Activated CD8-positive, alpha-beta T cell treated with anti-CD3 and anti-CD28 coated beads, Interleukin-2, amount 10 ng/mL, durations not matched to agents 7 days and 5 days (primary cell): ENCODE data around the gene LUC7L3. TPM values are rescaled to one million over a fixed set of nuclear protein-coding genes. Genes with fewer than 3 reads are reported as not detected.
A peak's percentile ranks its signal among the peaks of the same experiment; 100 is the strongest.
"Not testable (repeated sequence)": the region's sequence is repeated elsewhere in the genome, so short reads cannot be mapped to it uniquely, and the experiment has no call there.

Experiments used
- ATAC-seq: fragments of 150-1000 bp; cut with Tn5 transposase; one replicate; pipeline ENCODE4 v1.10.0; 2021; ENCODE audit warnings: moderate library complexity
- CTCF ChIA-PET: fragments of 350-600 bp; sonication (Branson Sonifier 250); formaldehyde crosslinking; loops from one replicate; lab custom pipeline; 2021; ENCODE audit warnings: antibody characterized with exemption; lab: Charles Lee
- POLR2A ChIA-PET: fragments of 350-600 bp; sonication (Branson Sonifier 250); formaldehyde crosslinking; loops from one replicate; lab custom pipeline; 2021; ENCODE audit warnings: antibody characterized with exemption; lab: Charles Lee
- DNase-seq: peaks from one replicate; pipeline ENCODE4 v3.0.0-alpha.2; 2020
- H3K27ac Mint-ChIP-seq: one replicate; pipeline ENCODE4 v1.8.0; 2021; ENCODE audit warnings: mild to moderate bottlenecking, mixed read lengths
- H3K27me3 Mint-ChIP-seq: one replicate; pipeline ENCODE4 v1.8.0; 2021; ENCODE audit warnings: low read depth, mixed read lengths
- H3K36me3 Mint-ChIP-seq: one replicate; pipeline ENCODE4 v1.8.0; 2021; ENCODE audit warnings: low read depth, mixed read lengths
- H3K4me1 Mint-ChIP-seq: one replicate; pipeline ENCODE4 v1.8.0; 2021; ENCODE audit warnings: low read depth, mixed read lengths
- H3K4me3 Mint-ChIP-seq: one replicate; pipeline ENCODE4 v1.8.0; 2021; ENCODE audit warnings: mild to moderate bottlenecking, mixed read lengths
- H3K9me3 Mint-ChIP-seq: one replicate; pipeline ENCODE4 v1.8.0; 2022; ENCODE audit warnings: mixed read lengths; ENCODE audit not compliant: insufficient read depth
- total RNA-seq, 2 experiments: library from RNA; stranded (reverse); gene quantifications; one replicate each; pipeline ENCODE4 v1.2.3, GENCODE V29; 2021

LUC7L3 gene
- total RNA-seq, 2 experiments from 2014 or later, result 112 to 116 TPM

DNA sequence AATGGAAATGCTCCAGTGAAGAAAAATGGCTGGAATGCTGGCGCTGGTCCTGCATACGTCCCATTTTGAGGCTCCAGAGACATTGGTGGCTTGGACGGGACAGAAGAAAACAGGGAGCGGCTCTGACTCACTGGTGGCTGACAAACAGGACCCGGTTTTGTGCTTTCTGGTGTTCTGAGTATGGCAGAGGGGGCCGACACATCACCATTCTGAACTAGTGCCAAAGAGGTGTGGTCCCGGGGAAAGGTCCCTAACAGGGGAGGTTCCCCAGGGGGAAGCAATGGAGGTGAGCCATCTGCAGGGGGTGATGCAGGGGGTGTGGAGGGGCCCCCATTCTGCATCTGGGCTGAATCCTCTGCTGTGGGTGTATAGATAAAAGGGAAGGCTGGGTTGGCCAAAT lies 20.0 kb upstream of the LUC7L3 start:
- H3K27ac Mint-ChIP-seq, result no peak overlapping the region
- no peaks in the 10 kb centered on the region for H3K27me3 Mint-ChIP-seq
- CTCF ChIA-PET, result no interaction called here
- H3K4me3 Mint-ChIP-seq, result no peak overlapping the region
- no peaks in the 10 kb centered on the region for H3K9me3 Mint-ChIP-seq
- ATAC-seq (no peak), DNase-seq (no peak)
- POLR2A ChIA-PET, result interaction anchor here (1.4 kb wide), 1 partner anchor 8 kb away, joined by 7 read pairs; the partner anchor contains the start of gene ANKRD40
- H3K4me1 Mint-ChIP-seq, result peaks cover 40% of the 10 kb centered on the region
- H3K36me3 Mint-ChIP-seq, result peaks cover 59% of the 10 kb centered on the region

DNA sequence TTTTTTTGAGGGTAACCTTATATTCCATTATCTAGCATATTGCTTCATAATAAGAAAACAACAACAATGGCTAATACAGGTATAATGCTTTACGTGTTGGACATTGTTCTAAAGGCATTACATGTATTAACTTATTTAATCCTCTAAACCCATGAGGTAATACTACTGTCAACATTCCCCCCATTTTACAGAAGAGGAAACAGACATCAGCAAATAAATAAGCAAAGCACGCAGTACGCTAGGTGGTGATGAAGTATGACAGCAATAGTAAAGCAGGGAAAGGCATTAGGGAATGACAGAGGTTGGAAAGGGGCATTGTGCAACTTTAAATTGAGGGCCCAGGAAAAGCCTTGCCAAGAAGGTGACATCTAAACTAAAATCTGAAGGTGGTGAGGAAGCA lies 16.2 kb upstream of the LUC7L3 start:
- DNase-seq, result no peak
- Mint-ChIP-seq H3K9me3 (no peaks in the 10 kb centered on the region), H3K27me3 (no peaks in the 10 kb centered on the region), H3K27ac (no peak overlapping the region), H3K36me3 (peaks cover 55% of the 10 kb centered on the region), H3K4me1 (peaks cover 49% of the 10 kb centered on the region), H3K4me3 (no peak overlapping the region)
- ChIA-PET POLR2A (interaction anchor here (1.2 kb wide), 1 partner anchor 15 kb away, joined by 3 read pairs; no protein-coding TSS in a partner anchor), CTCF (interaction anchor here (0.6 to 2.3 kb wide), 2 partner anchors 31 to 73 kb away, joined by 5 to 12 read pairs; no protein-coding TSS in a partner anchor)
- no peak for ATAC-seq

DNA sequence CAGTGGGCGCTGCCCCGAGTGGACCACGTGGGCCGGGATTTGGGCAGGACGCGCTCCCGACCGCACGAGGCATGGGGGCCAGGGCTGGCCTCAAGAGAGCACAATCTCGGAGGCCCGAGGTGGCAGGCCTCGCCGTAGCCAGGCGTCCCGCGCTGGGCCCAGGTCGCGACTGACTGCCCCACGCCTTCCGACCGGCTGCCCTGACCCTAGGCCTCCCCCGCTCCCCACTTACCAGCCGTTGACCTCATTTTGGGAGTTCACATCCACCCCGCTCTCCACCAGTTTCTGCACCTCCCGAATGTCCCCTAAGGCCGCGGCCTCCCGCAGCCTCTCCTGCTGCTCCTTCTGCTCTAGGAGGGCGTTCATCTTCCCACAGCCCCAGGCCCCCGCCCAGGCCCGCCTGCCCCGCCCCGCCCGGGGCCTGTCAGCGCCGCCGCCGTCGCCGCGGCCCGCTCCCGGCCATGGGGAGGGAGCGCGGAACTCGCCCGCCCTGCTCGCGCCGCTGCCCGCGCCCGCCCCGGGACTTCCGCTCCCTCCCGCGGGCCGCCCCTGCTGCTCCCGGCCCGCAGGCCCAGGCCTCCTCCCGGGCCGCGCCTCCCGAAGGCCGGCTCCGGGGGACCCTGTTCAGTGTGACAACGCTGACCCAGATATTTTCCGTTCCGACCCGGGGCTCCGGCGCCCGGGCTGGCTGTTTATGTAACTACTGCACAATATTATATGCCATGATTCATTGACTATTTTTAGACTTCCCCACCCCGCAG lies 11.9 kb upstream of the LUC7L3 start, which contains the start of gene ANKRD40:
TSS of gene ANKRD40 (minus strand) at position 626 of the 761 bp plus-strand sequence. CDS start at position 366, 260 bp downstream.
- CTCF ChIA-PET, result interaction anchor here (0.8 to 2.5 kb wide), 8 partner anchors 11 to 309 kb away, joined by 3 to 6 read pairs (median 4); partner anchors contain the start of gene SPATA20

DNA sequence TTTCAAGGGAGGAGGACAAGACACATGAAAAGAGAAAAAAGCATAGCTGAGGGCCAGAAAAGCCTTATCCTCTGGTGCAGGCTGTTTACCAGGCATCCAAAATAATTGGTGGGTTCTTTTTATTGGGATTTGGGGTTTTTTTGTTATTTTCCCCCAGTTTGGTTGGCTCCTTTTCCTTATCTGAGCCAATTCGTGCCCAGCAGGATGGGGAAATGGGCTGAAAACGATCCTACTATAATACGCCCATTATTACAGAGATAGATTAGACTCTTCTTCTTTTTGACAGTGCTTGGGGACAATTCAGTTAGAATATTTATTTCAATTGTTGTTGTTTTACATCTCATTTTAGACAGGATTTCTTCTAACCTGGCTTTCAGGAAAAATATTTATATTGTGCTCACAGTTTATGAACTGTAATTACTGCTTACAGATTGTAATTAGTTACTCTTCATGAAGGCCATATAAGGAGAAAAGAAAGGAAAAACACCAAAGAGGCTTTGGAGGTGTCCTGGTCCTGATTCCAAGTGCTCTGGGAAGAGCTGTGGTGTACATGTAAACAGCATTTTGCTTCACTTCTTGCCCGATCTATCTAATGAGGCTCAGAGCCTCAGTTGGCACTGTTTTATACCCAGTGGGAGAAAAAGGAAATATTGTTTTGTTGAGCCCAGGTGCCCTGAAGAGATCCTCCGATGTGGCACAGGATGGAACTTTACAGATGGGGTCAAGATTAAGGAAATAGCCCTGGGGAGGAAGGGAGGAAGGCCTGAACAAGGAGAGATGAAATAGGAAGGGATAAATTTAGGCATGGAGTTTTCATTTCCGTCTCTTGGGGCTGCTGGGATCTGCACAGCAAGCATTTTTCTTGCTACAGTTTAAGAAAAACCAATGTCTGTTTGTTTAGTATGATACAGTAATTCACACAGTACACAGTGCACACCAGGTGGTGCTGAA lies 11.1 kb upstream of the LUC7L3 start:
- H3K36me3 Mint-ChIP-seq, result peaks cover 28% of the 10 kb centered on the region
- H3K27me3 Mint-ChIP-seq, result peaks cover 2% of the 10 kb centered on the region
- DNase-seq (peak; percentile 27), ATAC-seq (no peak)
- ChIA-PET CTCF (interaction anchor here (0.8 to 2.5 kb wide), 10 partner anchors 10 to 310 kb away, joined by 3 to 6 read pairs (median 4); partner anchors contain the start of gene SPATA20), POLR2A (interaction anchor here (0.5 to 3.4 kb wide), 9 partner anchors 9 to 446 kb away, joined by 3 to 31 read pairs (median 6); partner anchors contain the start of gene LUC7L3)
- peak overlapping the region; percentile 92 for H3K27ac Mint-ChIP-seq
- peaks cover 51% of the 10 kb centered on the region for H3K4me1 Mint-ChIP-seq
- H3K4me3 Mint-ChIP-seq, result peak overlapping the region; percentile 95
- no peaks in the 10 kb centered on the region for H3K9me3 Mint-ChIP-seq

More for the DNA sequence above, 11.9 kb upstream of the LUC7L3 start, which contains the start of gene ANKRD40:
- POLR2A ChIA-PET, result interaction anchor here (0.6 to 3.4 kb wide), 9 partner anchors 9 to 447 kb away, joined by 3 to 31 read pairs (median 6); partner anchors contain the start of gene LUC7L3
- H3K36me3 Mint-ChIP-seq, result peaks cover 33% of the 10 kb centered on the region
- peak within 1 kb of the TSS; percentile 96 for H3K27ac Mint-ChIP-seq
- ATAC-seq (peak; percentile 88), DNase-seq (peak; percentile 92)
- peaks cover 53% of the 10 kb centered on the region for H3K4me1 Mint-ChIP-seq
- H3K9me3 Mint-ChIP-seq, result no peaks in the 10 kb centered on the region
- peaks cover 2% of the 10 kb centered on the region for H3K27me3 Mint-ChIP-seq
- H3K4me3 Mint-ChIP-seq, result peak within 1 kb of the TSS; percentile 95

DNA sequence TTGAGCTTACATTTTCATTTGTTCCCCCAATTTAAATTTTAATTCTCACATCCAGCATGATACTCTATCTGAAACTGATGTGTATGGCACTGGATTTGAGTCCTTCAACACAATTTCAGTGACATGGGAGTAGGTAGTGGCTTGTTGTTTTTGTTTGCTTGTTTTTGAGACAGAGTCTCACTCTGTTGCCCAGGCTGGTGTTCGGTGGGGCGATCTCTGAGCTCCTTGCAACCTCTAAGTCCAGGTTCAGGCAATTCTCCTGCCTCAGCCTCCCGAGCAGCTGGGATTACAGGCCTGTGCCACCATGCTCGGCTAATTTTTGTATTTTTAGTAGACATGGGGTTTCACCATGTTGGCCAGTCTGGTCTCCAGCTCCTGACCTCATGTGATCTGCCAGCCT lies 10.3 kb upstream of the LUC7L3 start:
- Mint-ChIP-seq H3K4me3 (peak overlapping the region; percentile 95), H3K27ac (peak overlapping the region; percentile 92), H3K36me3 (peaks cover 21% of the 10 kb centered on the region), H3K4me1 (peaks cover 43% of the 10 kb centered on the region)
- not testable (repeated sequence) for DNase-seq, ATAC-seq, H3K9me3 Mint-ChIP-seq, H3K27me3 Mint-ChIP-seq
- POLR2A ChIA-PET, result interaction anchor here (1.1 to 3.4 kb wide), 6 partner anchors 8 to 149 kb away, joined by 3 to 31 read pairs (median 8); partner anchors contain the start of gene LUC7L3
- CTCF ChIA-PET, result interaction anchor here (0.6 to 2.5 kb wide), 8 partner anchors 9 to 837 kb away, joined by 3 to 6 read pairs (median 4); partner anchors contain the start of gene SPATA20

DNA sequence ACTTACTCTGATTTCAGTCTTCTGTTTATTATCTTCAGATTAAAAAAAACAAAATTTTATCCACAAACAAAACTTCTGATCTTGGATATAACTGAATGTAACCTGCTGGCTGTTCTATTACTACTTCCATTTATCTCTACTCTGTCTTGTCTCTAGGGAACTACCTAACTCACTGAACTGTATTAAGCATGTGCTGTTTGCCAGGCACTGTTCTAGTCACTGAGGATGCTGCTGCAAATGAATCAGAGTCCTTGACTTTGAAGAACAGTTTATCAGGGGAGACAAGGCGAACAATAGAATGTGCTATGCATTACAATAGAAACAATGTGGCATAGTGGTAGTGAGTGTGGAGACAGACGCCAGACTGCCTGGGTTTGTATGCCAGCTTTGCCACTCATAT lies 9.4 kb upstream of the LUC7L3 start:
- POLR2A ChIA-PET, result interaction anchor here (3.4 kb wide), 1 partner anchor 7 kb away, joined by 21 read pairs; no protein-coding TSS in a partner anchor
- Mint-ChIP-seq H3K4me1 (peaks cover 39% of the 10 kb centered on the region), H3K27ac (peak overlapping the region; percentile 43), H3K27me3 (peaks cover 7% of the 10 kb centered on the region), H3K4me3 (peak overlapping the region; percentile 0), H3K9me3 (no peaks in the 10 kb centered on the region), H3K36me3 (peaks cover 16% of the 10 kb centered on the region)
- DNase-seq (no peak), ATAC-seq (no peak)
- CTCF ChIA-PET, result no interaction called here

DNA sequence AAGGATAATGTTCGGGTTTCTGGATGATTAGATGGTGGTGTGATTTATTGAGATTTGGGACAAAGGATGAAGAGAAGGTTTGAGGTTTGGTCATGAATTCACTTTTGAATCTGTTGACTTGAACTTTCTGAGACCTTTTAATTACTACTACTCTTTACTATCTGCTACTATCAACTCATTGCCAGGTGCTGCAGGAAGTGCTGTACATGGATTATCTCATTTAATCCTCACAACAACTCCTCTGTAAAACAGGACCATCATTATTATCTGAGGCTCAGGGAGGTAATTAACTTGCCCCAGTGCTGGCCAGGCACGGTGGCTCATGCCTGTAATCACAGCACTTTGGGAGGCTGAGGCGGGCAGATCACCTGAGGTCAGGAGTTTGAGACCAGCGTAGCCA lies 8.8 kb upstream of the LUC7L3 start:
- no peaks in the 10 kb centered on the region for H3K9me3 Mint-ChIP-seq
- peaks cover 7% of the 10 kb centered on the region for H3K27me3 Mint-ChIP-seq
- ChIA-PET CTCF (no interaction called here), POLR2A (no interaction called here)
- peaks cover 34% of the 10 kb centered on the region for H3K4me1 Mint-ChIP-seq
- DNase-seq (no peak), ATAC-seq (no peak)
- H3K36me3 Mint-ChIP-seq, result peaks cover 10% of the 10 kb centered on the region
- no peak overlapping the region for H3K27ac Mint-ChIP-seq
- H3K4me3 Mint-ChIP-seq, result no peak overlapping the region

DNA sequence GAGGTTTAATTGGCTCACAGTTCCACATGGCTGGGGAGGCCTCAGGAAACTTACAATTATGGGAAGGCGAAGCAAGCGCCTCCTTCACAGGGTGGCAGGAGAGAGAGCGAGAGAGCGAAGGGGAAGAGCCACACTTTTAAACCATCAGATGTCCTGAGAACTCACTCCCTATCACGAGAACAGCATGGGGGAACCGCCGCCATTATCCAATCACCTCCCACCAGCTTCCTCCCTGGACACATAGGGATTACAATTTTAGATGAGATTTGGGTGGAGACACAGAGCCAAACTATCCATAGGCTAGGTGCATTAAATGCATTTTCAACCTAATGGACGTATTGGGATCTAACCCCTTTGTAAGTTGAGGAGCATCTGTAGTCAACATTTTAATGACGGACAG lies 6.8 kb upstream of the LUC7L3 start:
- no peak overlapping the region for H3K4me3 Mint-ChIP-seq
- peaks cover 7% of the 10 kb centered on the region for H3K27me3 Mint-ChIP-seq
- CTCF ChIA-PET, result no interaction called here
- no peak overlapping the region for H3K27ac Mint-ChIP-seq
- peaks cover 23% of the 10 kb centered on the region for H3K4me1 Mint-ChIP-seq
- POLR2A ChIA-PET, result no interaction called here
- H3K9me3 Mint-ChIP-seq, result no peaks in the 10 kb centered on the region
- H3K36me3 Mint-ChIP-seq, result no peaks in the 10 kb centered on the region
- DNase-seq (no peak), ATAC-seq (no peak)

DNA sequence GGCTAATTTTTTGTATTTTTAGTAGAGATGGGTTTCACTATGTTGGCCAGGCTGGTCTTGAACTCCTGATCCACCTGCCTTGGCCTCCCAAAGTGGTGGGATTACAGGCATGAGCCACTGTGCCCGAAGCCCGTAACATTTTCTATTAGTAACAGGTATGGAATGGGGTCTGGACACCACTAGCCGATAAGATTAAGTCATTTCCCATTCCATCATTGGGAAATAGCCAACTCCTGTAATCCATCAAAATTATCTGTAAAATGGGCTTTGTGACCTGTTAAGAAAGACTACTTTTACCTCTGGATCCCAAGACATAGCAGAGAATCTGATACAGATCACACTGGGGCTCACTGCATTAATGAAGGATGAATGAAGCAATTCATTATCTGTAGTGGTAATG lies 3.9 kb upstream of the LUC7L3 start:
- ChIA-PET POLR2A (no interaction called here), CTCF (no interaction called here)
- H3K4me3 Mint-ChIP-seq, result no peak overlapping the region
- peaks cover 7% of the 10 kb centered on the region for H3K27me3 Mint-ChIP-seq
- no peak overlapping the region for H3K27ac Mint-ChIP-seq
- no peak for ATAC-seq
- H3K36me3 Mint-ChIP-seq, result no peaks in the 10 kb centered on the region
- peaks cover 11% of the 10 kb centered on the region for H3K4me1 Mint-ChIP-seq
- DNase-seq, result no peak
- H3K9me3 Mint-ChIP-seq, result no peaks in the 10 kb centered on the region

DNA sequence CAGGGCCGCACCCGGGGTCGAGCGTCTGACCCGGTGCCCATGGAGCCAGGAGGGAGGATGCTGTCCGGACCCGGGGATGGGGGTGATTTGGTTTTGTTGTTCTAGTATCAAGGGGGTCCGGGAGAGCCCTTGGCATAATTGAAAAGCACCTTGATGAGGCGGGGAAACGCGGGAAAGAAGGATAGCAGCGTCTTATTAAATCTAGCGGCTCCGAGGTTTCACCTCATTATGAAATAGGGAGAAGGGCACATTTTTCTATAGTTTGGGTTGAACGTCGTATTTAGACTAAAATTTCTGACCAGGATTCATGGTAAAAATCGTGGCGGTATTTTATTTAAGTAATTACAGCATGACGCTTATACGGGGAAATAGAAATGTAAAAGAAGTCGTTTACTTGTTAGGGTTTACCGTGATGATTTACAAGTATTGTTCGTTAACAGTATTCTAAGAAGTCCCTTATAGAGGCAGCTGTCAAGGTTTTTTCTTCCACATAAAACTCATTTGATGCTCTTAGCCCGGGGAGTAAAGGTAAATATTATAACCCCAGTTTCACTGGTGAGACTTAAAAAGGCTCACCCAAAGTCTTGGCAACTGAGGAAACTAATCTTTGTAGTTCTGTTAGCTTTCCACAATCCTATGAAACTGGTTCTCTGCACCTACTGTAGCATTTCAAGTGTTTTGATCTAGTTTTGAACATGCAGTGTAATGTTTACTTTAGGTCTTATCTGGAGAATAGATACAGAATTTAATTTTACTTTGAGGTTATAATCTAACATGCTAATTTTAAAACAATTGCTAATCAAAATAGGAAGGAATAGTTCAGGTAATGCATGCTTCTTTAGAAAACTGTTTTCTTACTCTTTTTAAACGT lies 756 bp downstream of the LUC7L3 start:
- H3K4me1 Mint-ChIP-seq, result peaks cover 25% of the 10 kb centered on the region
- H3K9me3 Mint-ChIP-seq, result no peaks in the 10 kb centered on the region
- DNase-seq (no peak), ATAC-seq (no peak)
- CTCF ChIA-PET, result interaction anchor here (1.1 kb wide), 1 partner anchor 19 kb away, joined by 3 read pairs; no protein-coding TSS in a partner anchor
- peak overlapping the region; percentile 99 for H3K4me3 Mint-ChIP-seq
- peak overlapping the region; percentile 99 for H3K27ac Mint-ChIP-seq
- POLR2A ChIA-PET, result interaction anchor here (0.9 to 1.4 kb wide), 6 partner anchors 8 to 146 kb away, joined by 3 to 31 read pairs (median 5); partner anchors contain the start of genes ANKRD40 and TOB1
- H3K27me3 Mint-ChIP-seq, result no peaks in the 10 kb centered on the region
- peaks cover 12% of the 10 kb centered on the region for H3K36me3 Mint-ChIP-seq
